ENCODE results near the gene CAPN5.

DNA sequence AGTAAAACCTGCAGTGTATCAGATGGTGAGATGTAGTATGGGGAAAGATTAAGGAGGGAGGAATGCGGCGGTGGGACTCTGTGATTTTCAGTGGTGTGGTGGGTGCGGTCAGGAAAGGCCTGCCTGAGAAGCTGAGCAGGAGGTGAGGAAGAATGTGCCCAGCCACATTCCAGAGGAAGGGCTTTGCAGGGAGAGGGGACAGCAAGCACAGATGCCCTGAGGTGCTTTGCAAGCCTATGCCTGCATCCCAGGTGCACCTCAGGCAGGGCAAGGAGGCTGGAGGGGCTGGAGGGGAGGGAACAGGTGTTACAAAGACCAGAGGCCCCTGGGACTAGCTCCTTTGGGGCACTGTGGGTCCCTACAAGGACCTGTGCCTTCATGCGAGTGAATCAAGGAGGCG lies 103.3 kb downstream of the CAPN5 start:
- TF ChIP-seq, protein P1, sequence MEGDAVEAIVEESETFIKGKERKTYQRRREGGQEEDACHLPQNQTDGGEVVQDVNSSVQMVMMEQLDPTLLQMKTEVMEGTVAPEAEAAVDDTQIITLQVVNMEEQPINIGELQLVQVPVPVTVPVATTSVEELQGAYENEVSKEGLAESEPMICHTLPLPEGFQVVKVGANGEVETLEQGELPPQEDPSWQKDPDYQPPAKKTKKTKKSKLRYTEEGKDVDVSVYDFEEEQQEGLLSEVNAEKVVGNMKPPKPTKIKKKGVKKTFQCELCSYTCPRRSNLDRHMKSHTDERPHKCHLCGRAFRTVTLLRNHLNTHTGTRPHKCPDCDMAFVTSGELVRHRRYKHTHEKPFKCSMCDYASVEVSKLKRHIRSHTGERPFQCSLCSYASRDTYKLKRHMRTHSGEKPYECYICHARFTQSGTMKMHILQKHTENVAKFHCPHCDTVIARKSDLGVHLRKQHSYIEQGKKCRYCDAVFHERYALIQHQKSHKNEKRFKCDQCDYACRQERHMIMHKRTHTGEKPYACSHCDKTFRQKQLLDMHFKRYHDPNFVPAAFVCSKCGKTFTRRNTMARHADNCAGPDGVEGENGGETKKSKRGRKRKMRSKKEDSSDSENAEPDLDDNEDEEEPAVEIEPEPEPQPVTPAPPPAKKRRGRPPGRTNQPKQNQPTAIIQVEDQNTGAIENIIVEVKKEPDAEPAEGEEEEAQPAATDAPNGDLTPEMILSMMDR (conservative IDR thresholded peaks at IDR 0.05 in 1 of 2, IDR thresholded peaks at IDR 0.05 in 1 of 2; ENCODE audit: low read depth in 1 of 2, low read length in 2 of 2), result no peak
- no peak for TF ChIP-seq EZH2 (IDR thresholded peaks at IDR 0.05; ENCODE audit: low read length, missing control alignments)

All from fibroblast of lung (primary cell).